ENCODE results near the gene ZNRF3.

DNA sequence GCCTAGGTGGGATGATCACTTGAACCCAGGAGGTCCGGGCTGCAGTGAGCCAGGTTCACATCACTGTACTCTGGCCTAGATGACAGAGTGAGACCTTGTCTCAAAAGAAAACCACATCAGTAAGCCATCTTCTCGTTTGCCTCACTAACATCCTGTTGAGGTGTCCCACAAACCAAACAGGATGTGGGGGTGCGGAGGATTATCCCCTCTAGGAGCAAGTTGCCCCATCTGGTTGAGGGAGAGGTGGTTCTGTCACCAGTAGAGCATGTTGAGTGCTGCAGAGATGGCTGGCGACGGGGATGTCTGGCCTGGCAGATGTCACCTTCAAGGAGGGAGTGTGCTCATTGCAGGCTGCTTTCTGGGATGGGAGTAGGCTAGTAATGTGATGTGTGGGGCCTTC, 72.4 kb downstream of the ZNRF3 start:
- TF ChIP-seq, protein P1, sequence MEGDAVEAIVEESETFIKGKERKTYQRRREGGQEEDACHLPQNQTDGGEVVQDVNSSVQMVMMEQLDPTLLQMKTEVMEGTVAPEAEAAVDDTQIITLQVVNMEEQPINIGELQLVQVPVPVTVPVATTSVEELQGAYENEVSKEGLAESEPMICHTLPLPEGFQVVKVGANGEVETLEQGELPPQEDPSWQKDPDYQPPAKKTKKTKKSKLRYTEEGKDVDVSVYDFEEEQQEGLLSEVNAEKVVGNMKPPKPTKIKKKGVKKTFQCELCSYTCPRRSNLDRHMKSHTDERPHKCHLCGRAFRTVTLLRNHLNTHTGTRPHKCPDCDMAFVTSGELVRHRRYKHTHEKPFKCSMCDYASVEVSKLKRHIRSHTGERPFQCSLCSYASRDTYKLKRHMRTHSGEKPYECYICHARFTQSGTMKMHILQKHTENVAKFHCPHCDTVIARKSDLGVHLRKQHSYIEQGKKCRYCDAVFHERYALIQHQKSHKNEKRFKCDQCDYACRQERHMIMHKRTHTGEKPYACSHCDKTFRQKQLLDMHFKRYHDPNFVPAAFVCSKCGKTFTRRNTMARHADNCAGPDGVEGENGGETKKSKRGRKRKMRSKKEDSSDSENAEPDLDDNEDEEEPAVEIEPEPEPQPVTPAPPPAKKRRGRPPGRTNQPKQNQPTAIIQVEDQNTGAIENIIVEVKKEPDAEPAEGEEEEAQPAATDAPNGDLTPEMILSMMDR (optimal IDR thresholded peaks at IDR 0.05 in 1 of 3, IDR thresholded peaks at IDR 0.05 in 1 of 3, conservative IDR thresholded peaks at IDR 0.05 in 1 of 3; ENCODE audit: extremely low read depth in 1 of 3, insufficient read depth in 2 of 3, low read length in 3 of 3) = no peak
- TF ChIP-seq EZH2 (IDR thresholded peaks at IDR 0.05; ENCODE audit: low read length) = no peak
